NT2/D1 (cell line): ENCODE results near the gene LHFPL4.
"Not testable (repeated sequence)": the region's sequence is repeated elsewhere in the genome, so short reads cannot be mapped to it uniquely, and the experiment has no call there.

Experiments
- DNase-seq: peaks from one replicate; pipeline ENCODE4 v3.0.0-alpha.2; 2011; ENCODE audit warnings: low read depth, low spot score
- H3K27me3 ChIP-seq: 2 replicates; pipeline ENCODE4 v1.6.0; 2011; ENCODE audit warnings: mild to moderate bottlenecking; ENCODE audit not compliant: insufficient read length, insufficient read depth
- H3K36me3 ChIP-seq: 2 replicates; pipeline ENCODE4 v1.6.1; 2011; ENCODE audit warnings: mild to moderate bottlenecking, low read length, mixed read lengths; ENCODE audit not compliant: insufficient read depth, insufficient read length
- H3K4me1 ChIP-seq: 2 replicates; pipeline ENCODE4 v1.5.1; 2011; ENCODE audit not compliant: insufficient read depth, insufficient read length
- H3K4me3 ChIP-seq: 2 replicates; pipeline ENCODE4 v1.5.1; 2011; ENCODE audit warnings: low read depth; ENCODE audit not compliant: insufficient read length
- H3K9ac ChIP-seq: 2 replicates; pipeline ENCODE4 v1.6.0; 2011; ENCODE audit warnings: low read depth; ENCODE audit not compliant: insufficient read length
- H3K9me3 ChIP-seq: 2 replicates; pipeline ENCODE4 v1.5.1; 2011; ENCODE audit warnings: mild to moderate bottlenecking, low read length; ENCODE audit not compliant: insufficient read depth
- SUZ12 ChIP-seq: IDR thresholded peaks from 2 replicates; pipeline ENCODE4 v1.6.1; 2011; ENCODE audit not compliant: insufficient read length, insufficient read depth; ENCODE audit errors: extremely low read depth
- YY1 ChIP-seq: IDR thresholded peaks from 2 replicates; pipeline ENCODE4 v1.6.1; 2011; ENCODE audit not compliant: insufficient read length, insufficient read depth
- ZNF274 ChIP-seq: IDR thresholded peaks from 2 replicates; pipeline ENCODE4 v1.6.1; 2011; ENCODE audit warnings: mild to moderate bottlenecking, low read depth, low read length

The LHFPL4 gene

GRCh38 chr3:9497821-9498565 lies 55.6 kb downstream of the LHFPL4 start:
- Histone ChIP-seq H3K27me3 (peaks cover 52% of the 10 kb centered on the region), H3K4me3 (no peak overlapping the region), H3K9me3 (no peaks in the 10 kb centered on the region), H3K9ac (no peak overlapping the region), H3K36me3 (no peaks in the 10 kb centered on the region), H3K4me1 (peaks cover 15% of the 10 kb centered on the region)
- TF ChIP-seq YY1 = no peak
- no peak for TF ChIP-seq SUZ12
- TF ChIP-seq ZNF274 = no peak
- DNase-seq = no peak

GRCh38 chr3:9496893-9497292 lies 56.7 kb downstream of the LHFPL4 start:
- no peak for DNase-seq
- no peak for TF ChIP-seq ZNF274
- no peak for TF ChIP-seq YY1
- no peak for TF ChIP-seq SUZ12
- peaks cover 62% of the 10 kb centered on the region for H3K27me3 ChIP-seq
- peaks cover 15% of the 10 kb centered on the region for H3K4me1 ChIP-seq
- H3K4me3 ChIP-seq = no peak overlapping the region
- no peaks in the 10 kb centered on the region for H3K9me3 ChIP-seq
- H3K9ac ChIP-seq = no peak overlapping the region
- H3K36me3 ChIP-seq = no peaks in the 10 kb centered on the region

- DNase-seq, H3K36me3 ChIP-seq, H3K9me3 ChIP-seq, H3K9ac ChIP-seq, H3K4me3 ChIP-seq, H3K4me1 ChIP-seq: not testable (repeated sequence)
- H3K27me3 ChIP-seq = peaks cover 44% of the 10 kb centered on the region
Measured at GRCh38 chr3:9494036-9494435, 59.6 kb downstream of the LHFPL4 start.

- Histone ChIP-seq H3K9me3 (no peaks in the 10 kb centered on the region), H3K36me3 (no peaks in the 10 kb centered on the region), H3K4me3 (no peak overlapping the region), H3K4me1 (no peaks in the 10 kb centered on the region), H3K9ac (no peak overlapping the region), H3K27me3 (peaks cover 35% of the 10 kb centered on the region)
- no peak for DNase-seq
- TF ChIP-seq ZNF274 (no peak), YY1 (no peak), SUZ12 (no peak)
Measured at GRCh38 chr3:9491506-9491905, 62.1 kb downstream of the LHFPL4 start.

GRCh38 chr3:9485248-9485647 lies 68.4 kb downstream of the LHFPL4 start:
- Histone ChIP-seq H3K36me3 (peaks cover 28% of the 10 kb centered on the region), H3K27me3 (no peaks in the 10 kb centered on the region), H3K4me1 (no peaks in the 10 kb centered on the region), H3K9me3 (no peaks in the 10 kb centered on the region), H3K9ac (no peak overlapping the region), H3K4me3 (no peak overlapping the region)
- no peak for DNase-seq
- TF ChIP-seq SUZ12 (no peak), YY1 (no peak), ZNF274 (no peak)

GRCh38 chr3:9480265-9480664 lies 73.4 kb downstream of the LHFPL4 start:
- Histone ChIP-seq H3K9ac (no peak overlapping the region), H3K27me3 (no peaks in the 10 kb centered on the region), H3K4me1 (no peaks in the 10 kb centered on the region), H3K36me3 (peaks cover 71% of the 10 kb centered on the region), H3K9me3 (no peaks in the 10 kb centered on the region), H3K4me3 (no peak overlapping the region)
- TF ChIP-seq YY1 (no peak), SUZ12 (no peak), ZNF274 (no peak)
- no peak for DNase-seq

GRCh38 chr3:9476935-9477334 lies 76.7 kb downstream of the LHFPL4 start:
- Histone ChIP-seq H3K9me3 (no peaks in the 10 kb centered on the region), H3K27me3 (no peaks in the 10 kb centered on the region), H3K9ac (no peak overlapping the region), H3K4me1 (no peaks in the 10 kb centered on the region), H3K4me3 (no peak overlapping the region), H3K36me3 (peaks cover 90% of the 10 kb centered on the region)
- TF ChIP-seq SUZ12 (no peak), ZNF274 (no peak), YY1 (no peak)
- no peak for DNase-seq

GRCh38 chr3:9474482-9474881 lies 79.1 kb downstream of the LHFPL4 start:
- no peak overlapping the region for H3K4me3 ChIP-seq
- no peaks in the 10 kb centered on the region for H3K4me1 ChIP-seq
- H3K36me3 ChIP-seq = peaks cover 94% of the 10 kb centered on the region
- DNase-seq = no peak
- H3K9ac ChIP-seq = no peak overlapping the region
- no peaks in the 10 kb centered on the region for H3K9me3 ChIP-seq
- no peaks in the 10 kb centered on the region for H3K27me3 ChIP-seq
- TF ChIP-seq SUZ12 = no peak
- TF ChIP-seq ZNF274 = no peak
- no peak for TF ChIP-seq YY1
